Stimulated activated CD4-positive, alpha-beta T cell treated with anti-CD3 and anti-CD28 coated beads, Interleukin-1b, Interleukin-23, amount 100 ng/mL, for 48 hours (primary cell): ENCODE measurements around the gene IL1R2.

Experiments
- DNase-seq: peaks from one replicate; pipeline ENCODE4 v3.0.0-alpha.2; 2020

IL1R2 gene, protein sequence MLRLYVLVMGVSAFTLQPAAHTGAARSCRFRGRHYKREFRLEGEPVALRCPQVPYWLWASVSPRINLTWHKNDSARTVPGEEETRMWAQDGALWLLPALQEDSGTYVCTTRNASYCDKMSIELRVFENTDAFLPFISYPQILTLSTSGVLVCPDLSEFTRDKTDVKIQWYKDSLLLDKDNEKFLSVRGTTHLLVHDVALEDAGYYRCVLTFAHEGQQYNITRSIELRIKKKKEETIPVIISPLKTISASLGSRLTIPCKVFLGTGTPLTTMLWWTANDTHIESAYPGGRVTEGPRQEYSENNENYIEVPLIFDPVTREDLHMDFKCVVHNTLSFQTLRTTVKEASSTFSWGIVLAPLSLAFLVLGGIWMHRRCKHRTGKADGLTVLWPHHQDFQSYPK

DNA sequence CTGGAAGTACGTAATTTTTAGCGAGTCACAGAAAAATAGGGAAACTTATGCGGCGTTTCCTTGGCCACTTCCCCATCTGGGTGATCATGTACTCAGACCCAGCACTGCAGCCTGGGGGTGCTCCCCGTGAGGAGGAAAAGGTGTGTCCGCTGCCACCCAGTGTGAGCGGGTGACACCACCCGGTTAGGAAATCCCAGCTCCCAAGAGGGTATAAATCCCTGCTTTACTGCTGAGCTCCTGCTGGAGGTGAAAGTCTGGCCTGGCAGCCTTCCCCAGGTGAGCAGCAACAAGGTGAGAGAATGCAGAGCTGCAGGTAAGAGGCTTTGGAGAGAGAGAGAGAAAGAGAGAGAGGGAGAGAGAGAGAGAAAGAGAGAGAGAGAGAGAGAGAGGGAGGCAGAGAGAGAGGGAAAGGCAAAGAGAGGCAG is at the start of gene IL1R2:
Gene IL1R2, plus strand, starts transcription at position 240 of the 425 bp plus-strand sequence. CDS start 16,616 bp downstream, outside the sequence.
- DNase-seq = no peak

DNA sequence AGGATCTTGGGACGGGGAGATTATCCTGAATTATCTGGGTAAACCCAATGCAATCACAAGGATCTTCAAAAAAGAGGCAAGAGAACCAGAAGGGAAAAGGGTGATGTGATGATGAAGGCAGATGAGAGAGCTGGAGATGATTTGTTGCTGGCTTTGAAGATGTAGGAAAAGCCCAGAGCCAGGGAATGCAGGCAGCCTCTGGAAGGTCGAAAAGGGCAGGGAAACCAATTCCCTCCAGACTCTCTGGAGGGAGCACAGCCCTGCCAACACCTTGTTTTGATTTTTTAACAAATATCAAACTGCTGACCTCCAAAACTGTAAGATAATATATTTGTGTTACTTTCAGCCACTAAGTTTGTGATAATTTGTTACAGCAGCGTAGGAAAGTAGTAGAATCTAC is 48.9 kb upstream of the IL1R2 start:
- DNase-seq = no peak

DNA sequence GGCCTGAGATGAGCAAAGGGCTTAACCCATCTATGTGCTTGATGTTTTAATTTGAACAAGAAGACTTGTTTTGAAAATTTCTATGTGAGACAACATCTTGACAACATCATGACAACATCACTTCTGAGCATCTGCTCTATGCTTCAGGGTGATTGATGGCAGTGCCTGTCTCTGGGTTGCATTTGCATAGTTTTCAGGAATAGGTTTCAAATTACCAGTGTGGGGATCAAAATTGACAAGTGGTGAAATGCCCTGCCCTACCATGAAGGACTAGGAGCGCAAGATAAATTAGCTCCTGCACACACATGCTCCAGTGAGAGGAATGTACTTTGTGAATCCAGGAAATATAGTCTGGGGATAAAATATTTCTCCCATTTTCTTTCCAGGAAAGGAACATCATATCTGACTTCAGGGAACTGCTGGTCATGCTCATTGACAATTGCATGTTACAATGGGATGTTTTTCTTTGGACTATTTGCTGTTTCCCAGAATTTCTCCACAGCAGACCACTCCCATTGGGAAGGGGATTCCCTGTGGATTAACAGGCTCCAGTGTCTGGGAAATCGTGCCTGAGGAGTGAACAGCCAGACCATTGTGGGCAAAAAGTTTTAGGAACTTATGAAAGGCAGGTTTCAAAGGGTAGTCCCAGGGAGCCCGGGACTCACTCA is 45.3 kb upstream of the IL1R2 start:
- DNase-seq = no peak

DNA sequence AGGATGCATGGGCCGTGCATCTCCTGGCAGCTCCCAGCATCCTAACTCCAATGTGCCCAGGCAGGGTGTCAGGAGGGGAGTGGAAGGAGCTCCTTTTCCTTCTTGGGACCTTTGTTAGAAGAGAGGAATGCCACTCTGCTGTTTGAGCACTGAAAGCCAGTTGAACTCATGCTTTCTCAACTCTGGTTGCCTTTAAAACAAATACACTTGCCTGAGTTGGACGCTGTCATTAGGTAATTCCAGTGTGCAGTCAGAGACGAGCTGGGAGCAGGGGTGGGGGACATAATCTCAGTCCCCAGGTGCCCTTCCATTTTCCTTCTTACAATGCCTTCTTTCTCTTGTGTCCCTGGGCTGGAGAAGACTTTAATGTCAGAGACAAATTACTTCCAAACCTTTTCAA is 44.4 kb upstream of the IL1R2 start:
- DNase-seq = no peak

DNA sequence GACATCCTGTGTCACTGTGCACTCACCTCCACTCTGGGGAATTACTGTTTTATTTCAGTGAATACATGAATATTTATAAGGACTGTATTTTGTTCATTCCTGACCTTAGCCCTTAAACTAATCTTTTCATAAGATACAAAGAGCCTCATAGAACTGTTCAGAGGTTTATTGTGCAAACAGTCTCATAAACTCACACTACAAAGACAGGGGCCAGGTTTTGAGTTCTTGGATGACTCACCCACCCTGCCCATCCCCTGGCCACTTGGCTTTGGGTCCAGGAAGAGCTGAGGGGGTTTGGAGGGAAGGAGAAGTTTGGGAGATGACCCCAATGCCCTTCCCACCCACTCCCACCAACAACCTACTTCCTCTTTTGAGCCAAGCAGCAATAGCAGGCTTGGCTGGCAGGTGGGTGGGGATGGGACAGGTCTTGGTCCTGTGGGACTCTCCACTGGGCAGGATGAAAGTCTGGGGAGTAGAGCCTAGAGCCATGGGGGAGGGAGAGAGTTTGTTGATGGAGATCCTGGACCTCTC is 43.1 kb upstream of the IL1R2 start:
- DNase-seq = no peak

DNA sequence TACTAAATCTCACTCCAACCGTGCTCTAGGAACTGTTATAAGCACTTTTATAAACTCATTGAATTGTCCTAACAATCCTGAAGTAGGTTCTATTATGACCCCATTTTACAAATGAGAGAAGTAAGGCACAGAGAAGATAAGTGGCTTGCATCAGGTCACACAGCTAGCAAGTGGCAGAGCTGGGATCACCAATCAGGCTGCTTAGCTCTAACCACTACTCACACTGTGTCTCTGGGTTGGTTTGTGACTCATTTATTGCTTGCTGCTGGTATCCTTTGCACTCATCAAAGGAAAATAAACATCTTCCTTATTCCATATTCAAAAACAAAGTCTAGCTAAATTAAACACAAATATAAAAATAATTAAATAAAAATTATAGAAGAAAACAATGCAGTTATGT is 42.5 kb upstream of the IL1R2 start:
- DNase-seq = peak; percentile 15

DNA sequence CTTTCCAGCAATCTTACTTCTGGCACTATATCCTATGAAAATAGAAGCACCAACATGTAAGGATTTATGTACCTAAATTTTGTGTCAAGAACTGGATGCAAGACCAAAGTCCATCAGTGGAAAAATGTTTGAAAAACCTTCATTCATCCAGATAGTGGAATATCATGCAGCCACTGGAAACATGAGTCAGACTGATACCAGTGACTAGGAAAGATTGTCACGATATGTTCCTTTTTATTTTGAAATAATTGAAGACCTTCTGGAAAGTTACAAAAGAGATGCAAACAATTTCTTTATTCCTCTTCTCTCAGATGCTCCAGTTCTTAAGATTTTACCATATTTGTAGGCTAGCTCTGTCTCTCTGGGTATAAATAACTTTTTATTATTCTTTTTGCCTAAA is 40.5 kb upstream of the IL1R2 start:
- no peak for DNase-seq

DNA sequence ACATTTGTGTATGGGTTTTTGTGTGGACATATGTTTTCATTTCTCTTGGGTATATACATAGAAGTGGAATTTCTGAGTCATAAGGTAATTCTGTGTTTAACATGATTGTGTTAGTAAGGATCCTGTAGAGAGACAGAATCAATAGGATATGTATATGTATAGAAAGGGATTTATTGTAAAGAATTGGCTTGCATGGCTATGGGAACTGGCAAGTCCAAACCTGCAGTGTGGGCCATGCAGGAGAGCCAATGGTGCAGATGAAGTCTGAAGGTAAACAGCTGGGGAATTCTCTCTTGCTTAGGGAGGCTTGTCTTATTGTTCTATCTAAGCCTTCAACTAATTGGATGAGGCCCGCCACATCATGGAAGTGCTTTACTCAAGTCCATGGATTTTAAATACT is 39.2 kb upstream of the IL1R2 start:
- no peak for DNase-seq

DNA sequence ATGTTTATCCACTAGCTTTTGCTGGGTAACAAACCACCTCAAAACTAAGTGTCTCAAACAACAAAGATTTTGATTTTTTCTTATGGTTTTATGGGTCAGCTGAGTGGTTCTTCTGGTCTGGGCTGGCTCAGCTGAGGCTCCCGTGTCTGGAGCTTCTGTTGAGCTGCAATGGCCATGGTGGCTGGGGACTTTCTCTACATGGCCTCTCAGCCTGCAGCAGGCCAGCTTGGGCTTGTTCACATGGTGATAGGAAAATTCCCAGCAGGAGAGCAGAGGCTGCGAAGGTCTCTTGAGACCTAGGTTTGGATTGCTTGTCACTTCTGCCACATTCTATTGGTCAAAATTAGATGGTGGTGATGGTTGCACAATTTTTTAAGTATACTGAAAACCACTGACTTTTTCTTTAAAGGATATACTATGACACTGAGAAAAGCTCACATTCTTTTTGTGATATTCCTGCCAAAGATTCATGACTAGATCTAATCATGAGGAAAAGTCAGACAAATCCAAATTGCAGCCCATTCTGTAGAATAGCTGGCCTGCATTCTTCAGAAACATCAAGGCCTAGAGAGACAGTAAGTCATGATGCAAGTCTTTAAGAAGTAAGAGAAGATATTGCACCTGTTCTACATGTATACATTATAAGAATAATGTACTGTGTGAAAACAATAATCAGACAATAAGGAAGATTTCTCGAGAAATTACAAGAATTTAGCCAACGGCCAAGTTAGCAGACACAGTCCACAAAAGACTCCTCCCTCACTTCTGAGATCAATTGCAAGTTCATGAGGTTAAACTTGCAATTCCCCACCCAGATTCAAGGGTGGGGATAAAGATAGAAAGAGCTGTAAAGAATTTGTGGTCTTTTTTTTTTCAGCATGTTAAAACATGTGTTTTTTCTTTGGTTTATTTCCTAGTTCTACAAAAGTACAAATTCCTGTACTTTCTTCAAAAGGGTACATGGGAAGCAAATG is 35.0 kb upstream of the IL1R2 start:
- no peak for DNase-seq

DNA sequence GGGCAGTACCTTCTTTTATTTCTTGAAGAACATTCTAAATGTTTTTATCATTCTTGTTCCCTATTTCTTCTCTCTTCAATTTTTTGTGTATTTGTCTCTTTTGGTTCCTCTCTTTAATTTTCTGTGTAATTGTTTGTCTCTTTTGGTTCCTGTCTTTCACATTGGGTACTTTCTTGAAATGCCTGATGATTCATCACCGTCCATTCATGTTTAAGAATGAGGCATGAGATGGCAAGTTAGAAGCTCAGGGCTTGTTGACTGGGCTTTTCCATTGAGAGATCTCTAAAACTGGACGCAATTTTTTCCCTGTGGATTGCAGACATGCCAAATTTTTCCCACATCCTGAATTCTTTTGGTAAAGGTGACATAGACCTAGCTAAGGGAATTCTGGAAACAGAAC is 33.7 kb upstream of the IL1R2 start:
- DNase-seq = no peak

DNA sequence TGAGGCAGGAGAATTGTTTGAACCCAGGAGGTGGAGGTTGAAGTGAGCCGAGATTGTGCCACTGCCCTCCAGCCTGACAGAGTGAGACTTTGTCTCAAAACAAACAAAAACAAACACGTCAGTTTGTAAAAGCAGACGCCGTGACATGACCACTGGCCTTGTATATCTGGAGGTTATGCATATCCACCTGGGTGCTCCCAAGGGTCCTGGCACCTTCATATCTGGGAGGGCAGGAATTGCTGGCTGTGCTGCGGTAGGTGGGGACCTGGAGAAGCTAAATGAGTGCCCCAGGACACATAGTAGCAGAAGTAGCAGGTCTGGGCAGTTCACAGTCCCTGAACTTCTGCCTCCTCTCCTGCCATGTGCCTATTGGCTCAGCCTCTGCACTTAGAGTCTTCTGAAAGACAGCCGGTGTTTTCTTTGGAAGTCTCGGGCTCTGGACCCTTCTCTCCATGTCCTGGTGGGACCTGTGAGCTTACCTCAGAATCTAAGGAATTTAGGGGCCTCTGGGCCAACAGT is 30.9 kb upstream of the IL1R2 start:
- no peak for DNase-seq

DNA sequence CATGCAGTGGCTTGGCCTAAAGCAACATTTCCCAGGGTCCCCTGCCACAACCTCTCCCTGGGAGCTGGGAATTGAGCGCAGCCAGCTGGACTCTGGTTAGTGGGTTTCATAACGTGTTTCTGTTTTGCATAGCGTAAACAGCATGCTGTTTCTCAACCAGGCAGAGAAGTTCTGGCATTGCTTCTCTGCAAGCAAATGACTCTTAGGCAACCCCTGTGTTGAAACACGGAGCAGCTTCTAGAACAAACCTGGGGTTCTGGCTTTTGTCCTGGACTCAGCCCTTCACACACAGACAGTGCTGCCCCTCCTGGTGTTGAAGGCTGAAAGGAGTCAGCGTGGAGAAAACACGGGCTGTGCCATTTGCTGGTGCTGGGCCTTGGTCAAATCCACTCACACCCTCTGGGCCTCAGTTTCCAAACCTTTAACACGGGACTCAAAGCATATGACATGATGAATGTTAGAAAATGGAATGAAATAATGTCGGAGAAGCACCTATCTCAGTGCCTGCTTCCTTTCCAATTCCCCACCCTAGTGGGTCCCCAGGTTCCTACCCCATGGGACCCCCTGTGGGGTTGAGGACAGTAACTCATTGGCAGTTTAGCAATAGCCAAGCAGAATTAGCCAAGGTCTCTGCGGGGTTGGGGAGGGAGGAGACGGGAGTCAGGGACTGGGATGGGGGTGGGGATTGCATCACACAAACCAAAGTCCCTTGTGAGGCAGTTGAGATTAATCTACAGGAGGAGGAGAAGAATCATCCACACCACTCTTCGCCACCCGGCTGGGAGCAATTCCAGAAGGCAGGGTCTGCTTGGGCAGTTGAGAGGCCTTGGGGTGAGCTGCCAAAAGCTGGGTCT is 30.2 kb upstream of the IL1R2 start:
- no peak for DNase-seq

DNA sequence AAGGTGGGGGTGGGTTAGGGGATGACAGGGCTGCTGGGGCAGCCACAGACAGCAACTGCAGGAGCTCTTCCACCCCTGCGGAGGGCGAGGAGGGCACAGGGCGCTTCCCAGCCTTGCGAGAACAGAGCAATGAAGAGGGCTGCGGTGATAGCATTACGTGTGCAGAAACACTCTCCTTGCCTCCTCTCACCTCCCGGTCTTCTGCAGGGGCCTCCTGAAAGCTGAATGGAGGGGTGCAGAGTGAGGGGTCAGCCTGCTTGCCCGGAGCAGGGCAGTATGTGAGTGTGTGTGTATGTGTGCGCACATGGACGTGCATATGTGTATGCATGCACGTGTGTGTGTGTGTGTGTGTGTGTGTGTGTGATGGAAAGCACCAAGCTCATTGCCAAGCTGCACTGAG is 29.5 kb upstream of the IL1R2 start:
- no peak for DNase-seq

DNA sequence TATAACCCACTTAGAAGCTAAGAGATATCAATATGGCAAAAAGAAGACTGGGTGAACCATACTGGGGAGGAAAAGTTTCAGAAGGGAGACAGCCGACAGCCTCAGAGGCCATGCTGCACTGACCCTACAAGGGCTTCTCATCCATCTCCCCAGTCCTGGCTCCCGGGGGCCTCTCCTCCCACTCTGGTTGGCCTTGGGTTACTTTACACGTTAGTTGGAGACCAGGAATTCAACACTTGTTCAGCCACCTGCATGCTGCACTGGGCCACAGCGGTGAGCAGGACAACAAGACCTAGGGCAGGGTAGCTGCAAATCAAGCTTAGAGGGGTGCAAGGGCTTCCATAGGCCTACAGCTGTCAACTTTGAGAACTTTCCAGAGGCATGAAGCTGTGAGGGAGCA is 28.6 kb upstream of the IL1R2 start:
- DNase-seq = no peak

DNA sequence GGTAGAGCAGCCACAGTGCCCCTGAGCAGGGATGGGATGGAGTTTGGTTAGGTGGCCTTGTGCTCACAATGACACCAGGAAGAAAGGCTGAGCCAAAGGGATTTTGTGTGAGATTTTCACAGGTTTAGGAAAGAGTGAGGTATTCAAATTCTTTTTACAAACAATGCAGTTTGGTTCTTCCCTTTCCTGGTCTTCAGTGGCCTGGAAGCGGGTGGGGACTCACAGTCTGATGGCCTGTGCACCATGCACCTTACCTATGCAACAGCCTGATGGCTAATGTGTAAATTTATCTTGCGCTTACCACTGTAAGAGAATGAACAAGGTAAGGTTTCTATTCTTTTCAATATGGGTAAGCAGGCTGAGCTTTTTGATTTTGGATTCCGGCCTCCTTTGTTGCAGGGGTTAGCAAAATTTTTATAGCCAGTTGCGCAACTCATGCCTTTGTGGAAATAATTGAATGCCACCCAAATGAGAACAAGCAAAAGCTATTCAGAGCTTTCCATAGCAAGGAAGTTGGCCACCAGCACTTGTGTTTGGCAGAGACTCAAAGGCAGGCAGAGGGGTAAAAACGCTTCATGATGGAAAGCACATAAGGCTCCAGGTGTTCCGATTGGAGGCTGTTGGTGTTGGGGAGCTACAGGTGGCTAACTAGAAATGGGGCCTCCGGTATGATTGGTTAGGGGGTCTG is 23.8 kb upstream of the IL1R2 start:
- no peak for DNase-seq

DNA sequence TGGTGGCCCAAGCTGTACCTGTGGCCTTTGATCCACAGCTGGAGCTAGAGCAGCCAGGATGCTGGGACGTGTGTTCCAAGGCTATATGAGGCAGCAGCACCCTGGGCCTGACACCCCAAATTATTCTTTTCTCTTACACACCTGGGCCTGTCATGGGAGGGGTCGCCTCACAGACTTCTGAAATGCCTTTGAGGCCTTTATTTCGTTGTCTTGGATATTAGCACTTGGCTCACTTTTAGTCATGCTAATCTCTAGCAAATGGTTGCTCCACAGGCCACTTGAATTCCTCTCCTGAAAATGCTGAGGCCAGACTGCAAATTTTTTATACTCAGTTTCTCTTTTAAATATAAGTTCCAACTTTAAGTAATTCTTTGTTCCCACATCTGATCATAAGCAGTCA is 22.0 kb upstream of the IL1R2 start:
- no peak for DNase-seq

DNA sequence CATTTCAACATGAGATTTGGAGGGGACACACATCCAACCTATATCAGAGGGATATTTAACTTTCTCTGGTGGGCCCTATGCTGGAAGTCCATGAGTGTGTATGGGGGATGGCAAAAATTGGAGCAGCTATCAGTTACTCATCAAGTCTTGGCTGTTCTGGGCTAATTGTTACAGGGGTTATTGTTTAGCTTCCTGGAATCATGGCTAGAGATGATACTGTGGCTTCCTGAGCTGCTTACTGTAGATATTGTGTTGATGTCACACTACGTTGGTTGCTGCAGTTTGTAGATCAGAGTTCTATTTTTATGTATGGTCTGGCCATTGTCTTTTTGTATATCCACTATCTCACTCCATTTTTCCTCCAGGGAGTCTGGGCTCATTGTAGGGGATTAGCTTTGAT is 20.9 kb upstream of the IL1R2 start:
- no peak for DNase-seq

DNA sequence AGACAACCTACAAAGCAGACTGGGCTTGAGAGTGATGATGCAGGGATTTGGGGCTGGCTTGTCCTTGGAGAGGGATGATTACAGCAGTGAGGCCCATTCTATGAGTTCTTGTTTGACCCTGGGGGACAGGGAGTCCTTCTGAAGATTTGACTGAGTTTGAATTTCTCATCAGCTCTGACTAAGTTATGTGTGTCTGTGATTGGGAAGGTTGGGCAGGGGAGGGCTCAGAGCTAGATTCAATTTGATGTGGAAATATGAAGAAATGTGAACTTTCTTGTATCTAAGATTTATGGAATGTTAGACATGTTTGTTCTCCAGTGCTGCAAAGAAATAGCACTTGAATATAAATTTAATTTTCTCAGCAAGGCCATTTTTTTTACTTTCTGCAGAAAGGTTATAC is 19.9 kb upstream of the IL1R2 start:
- no peak for DNase-seq

DNA sequence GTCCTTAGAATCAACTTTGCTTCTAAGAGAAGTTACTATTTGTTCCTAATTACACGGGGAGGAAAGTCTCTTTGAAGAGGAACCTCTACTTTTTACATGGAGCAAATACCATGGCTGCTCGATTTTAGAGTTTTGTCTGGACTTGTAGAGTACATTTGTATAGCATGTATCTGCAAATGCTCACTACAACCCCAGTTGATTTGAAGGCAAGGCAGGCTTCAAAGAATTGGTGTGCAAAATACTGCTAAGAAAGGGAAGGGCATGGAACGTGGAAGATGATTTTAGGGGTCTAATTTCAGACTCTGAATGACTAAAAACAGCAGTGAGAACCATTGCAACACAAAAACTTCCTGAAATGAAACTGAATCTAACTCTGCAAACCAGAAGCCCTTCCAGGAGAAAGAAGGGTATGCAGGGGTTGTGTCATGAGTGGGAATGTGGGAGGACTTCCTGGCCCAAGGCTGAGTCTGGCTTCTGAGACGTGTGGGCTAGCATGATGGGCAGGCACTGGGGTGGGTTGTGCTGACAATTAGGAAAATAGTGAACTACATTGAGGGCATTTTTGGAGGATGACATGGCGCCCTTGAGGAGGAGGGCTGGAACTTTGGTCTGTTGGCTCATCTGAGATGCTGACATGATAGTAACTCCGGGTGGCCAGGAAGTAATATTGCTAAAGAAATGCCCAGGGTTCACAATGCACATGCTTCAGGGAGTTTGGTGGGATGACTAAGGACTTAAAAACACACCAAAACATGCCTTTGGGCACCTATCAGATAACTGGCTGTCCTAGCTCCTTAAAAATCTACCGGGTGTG is 18.9 kb upstream of the IL1R2 start:
- DNase-seq = no peak

DNA sequence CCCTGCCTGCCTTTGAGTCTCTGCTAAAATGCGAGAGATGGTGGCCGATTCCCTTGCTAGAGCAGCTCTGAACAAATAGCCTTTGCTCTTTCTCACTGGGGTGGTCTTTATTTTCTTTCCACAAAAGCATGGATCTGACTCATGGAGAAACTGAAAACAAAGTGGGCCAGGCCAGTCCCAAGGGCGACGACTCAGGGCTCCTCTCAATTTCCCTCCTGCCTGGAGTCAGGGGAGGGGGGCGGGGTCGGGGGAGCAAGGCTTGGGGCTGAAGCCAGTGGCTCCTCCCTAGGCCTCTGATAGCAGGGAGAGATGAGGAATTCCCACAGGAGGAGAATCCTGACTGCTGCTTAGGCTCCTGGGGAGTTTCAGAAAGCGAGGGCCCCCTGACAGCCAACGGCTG is 17.1 kb upstream of the IL1R2 start:
- no peak for DNase-seq
